H1 (cell line): ENCODE results near the gene FAM240A. TPM values are rescaled to one million over a fixed set of nuclear protein-coding genes. Genes with fewer than 3 reads are reported as not detected.
A peak's percentile ranks its signal among the peaks of the same experiment; 100 is the strongest.

Experiments
- CTCF ChIA-PET: fragments of 300-600 bp; sonication (Branson Sonifier 250); formaldehyde crosslinking; loops from one replicate; lab custom pipeline; 2021; ENCODE audit not compliant: partially characterized antibody; lab: Charles Lee
- POLR2A ChIA-PET: fragments of 300-600 bp; sonication (Branson Sonifier 250); formaldehyde crosslinking; loops from one replicate; lab custom pipeline; 2021; ENCODE audit warnings: inconsistent platforms; ENCODE audit not compliant: partially characterized antibody; lab: Charles Lee
- DNase-seq, 2 experiments: peaks; one replicate each; pipeline versions ENCODE4 v3.0.0 to v3.0.0-alpha.2; 2010 to 2022; ENCODE audit warnings: low spot score in 2 of 2, low read depth in 1 of 2, mixed read lengths in 1 of 2
- FAIRE-seq: peaks from 2 replicates; lab custom pipeline; 2011; peaks lifted over from hg19 to GRCh38; lab: Jason Lieb, UNC
- H2AFZ ChIP-seq: 2 replicates; pipeline ENCODE4 v1.8.1; 2012; ENCODE audit warnings: low read length, inconsistent platforms
- H2AK5ac ChIP-seq: 2 replicates; pipeline ENCODE4 v1.6.1; 2013; ENCODE audit warnings: low read depth, low read length
- H2BK120ac ChIP-seq: replicated peaks from 2 replicates; pipeline ENCODE3; 2013; ENCODE audit warnings: low read depth, low read length, inconsistent platforms
- H2BK12ac ChIP-seq: 2 replicates; pipeline ENCODE4 v1.6.1; 2013; ENCODE audit warnings: low read depth, low read length
- H2BK15ac ChIP-seq: 2 replicates; pipeline ENCODE4 v1.6.1; 2013; ENCODE audit warnings: low read length
- H2BK20ac ChIP-seq: 2 replicates; pipeline ENCODE4 v1.6.1; 2013; ENCODE audit warnings: low read length
- H2BK5ac ChIP-seq: 2 replicates; pipeline ENCODE4 v1.6.1; 2013; ENCODE audit warnings: low read depth, low read length
- H3K14ac ChIP-seq: 2 replicates; pipeline ENCODE4 v1.6.1; 2013; ENCODE audit warnings: inconsistent platforms; ENCODE audit not compliant: insufficient read length
- H3K18ac ChIP-seq: 2 replicates; pipeline ENCODE4 v1.6.1; 2013; ENCODE audit warnings: low read length; ENCODE audit errors: extremely low read depth
- H3K23ac ChIP-seq: 2 replicates; pipeline ENCODE4 v1.6.1; 2013; ENCODE audit warnings: inconsistent platforms; ENCODE audit not compliant: insufficient read length
- H3K23me2 ChIP-seq: 2 replicates; pipeline ENCODE4 v1.6.1; 2013; ENCODE audit warnings: low read depth, low read length
- H3K27ac ChIP-seq: 2 replicates; pipeline ENCODE4 v1.6.1; 2011; ENCODE audit warnings: low read depth, low read length, inconsistent platforms
- H3K27me3 ChIP-seq, 4 experiments: replicated peaks in 1 of 4; 1 replicate in 1 of 4; 2 replicates in 3 of 4; pipeline versions ENCODE4 v1.6.1 to v1.8.1; 2011 to 2013; ENCODE audit warnings: low read length in 3 of 4, mild to moderate bottlenecking in 3 of 4, inconsistent platforms in 2 of 4, mixed read lengths in 2 of 4, moderate library complexity in 1 of 4; ENCODE audit not compliant: control insufficient read depth in 3 of 4, insufficient read depth in 3 of 4; ENCODE audit errors: extremely low read depth in 1 of 4
- H3K36me3 ChIP-seq, 4 experiments: 2 replicates each; pipeline versions ENCODE4 v1.6.1 to v1.8.1; 2011 to 2013; ENCODE audit warnings: mild to moderate bottlenecking in 4 of 4, low read length in 3 of 4, moderate library complexity in 2 of 4, control low read depth in 1 of 4, inconsistent platforms in 1 of 4; ENCODE audit not compliant: insufficient read depth in 4 of 4, control insufficient read depth in 2 of 4
- H3K4ac ChIP-seq: replicated peaks from 2 replicates; pipeline ENCODE3; 2013; ENCODE audit warnings: low read length, low read depth, mixed read lengths, inconsistent platforms; ENCODE audit not compliant: insufficient read length
- H3K4me1 ChIP-seq, 4 experiments: replicated peaks in 1 of 4; 1 replicate in 1 of 4; 2 replicates in 3 of 4; pipeline versions ENCODE4 v1.6.1 to v1.8.1; 2011 to 2013; ENCODE audit warnings: low read length in 3 of 4, inconsistent platforms in 2 of 4, mixed read lengths in 1 of 4; ENCODE audit not compliant: insufficient read depth in 4 of 4, control insufficient read depth in 3 of 4
- H3K4me2 ChIP-seq, 2 experiments: 2 replicates each; pipeline versions ENCODE4 v1.6.1 to v1.8.1; 2011 to 2013; ENCODE audit warnings: low read depth in 2 of 2, low read length in 2 of 2, control low read depth in 1 of 2, inconsistent platforms in 1 of 2, mild to moderate bottlenecking in 1 of 2; ENCODE audit not compliant: insufficient read depth in 1 of 2
- H3K4me3 ChIP-seq, 4 experiments: fragments of 200-600, 300-600 bp in 1 of 4; sonication (generic), shearing (Covaris generic), sonication (Bioruptor Twin) in 1 of 4; 2 replicates each; pipeline versions ENCODE4 v1.5.1 to v1.8.1; 2011 to 2016; ENCODE audit warnings: low read length in 4 of 4, low read depth in 3 of 4, control low read depth in 2 of 4, inconsistent platforms in 2 of 4, mild to moderate bottlenecking in 2 of 4, mixed read lengths in 1 of 4, moderate library complexity in 1 of 4; ENCODE audit not compliant: insufficient read depth in 2 of 4; ENCODE audit errors: extremely low read depth in 1 of 4
- H3K56ac ChIP-seq: replicated peaks from 2 replicates; pipeline ENCODE3; 2013; ENCODE audit warnings: low read depth, mild to moderate bottlenecking, mixed read lengths, low read length, inconsistent platforms; ENCODE audit not compliant: insufficient read length
- H3K79me1 ChIP-seq: 2 replicates; pipeline ENCODE4 v1.6.1; 2013; ENCODE audit warnings: low read depth, low read length, control low read depth
- H3K79me2 ChIP-seq, 2 experiments: 2 replicates each; pipeline versions ENCODE4 v1.6.1 to v1.8.1; 2012 to 2013; ENCODE audit warnings: low read length in 2 of 2, mild to moderate bottlenecking in 2 of 2, inconsistent platforms in 1 of 2; ENCODE audit not compliant: insufficient read depth in 2 of 2, control insufficient read depth in 1 of 2
- H3K9ac ChIP-seq, 4 experiments: replicated peaks in 1 of 4; 1 replicate in 1 of 4; 2 replicates in 3 of 4; pipeline versions ENCODE4 v1.6.1 to v1.8.1; 2011 to 2013; ENCODE audit warnings: low read depth in 3 of 4, low read length in 3 of 4, control low read depth in 2 of 4, mild to moderate bottlenecking in 2 of 4, moderate library complexity in 2 of 4, inconsistent platforms in 1 of 4; ENCODE audit errors: extremely low read depth in 1 of 4
- H3K9me3 ChIP-seq, 2 experiments: 2 replicates each; pipeline versions ENCODE4 v1.6.1 to v1.8.1; 2012 to 2013; ENCODE audit warnings: mild to moderate bottlenecking in 2 of 2, moderate library complexity in 2 of 2, control low read depth in 1 of 2, inconsistent platforms in 1 of 2, low read depth in 1 of 2, low read length in 1 of 2, mixed read lengths in 1 of 2; ENCODE audit not compliant: insufficient read depth in 2 of 2
- H4K20me1 ChIP-seq, 2 experiments: replicated peaks in 1 of 2; 2 replicates each; pipeline versions ENCODE3 to v1.8.1; 2011 to 2013; ENCODE audit warnings: inconsistent platforms in 2 of 2, low read length in 2 of 2, mild to moderate bottlenecking in 1 of 2; ENCODE audit not compliant: insufficient read depth in 2 of 2, control insufficient read depth in 1 of 2
- H4K5ac ChIP-seq: 2 replicates; pipeline ENCODE4 v1.6.1; 2013; ENCODE audit warnings: low read length, low read depth, mixed read lengths, inconsistent platforms; ENCODE audit not compliant: insufficient read length
- H4K8ac ChIP-seq: 2 replicates; pipeline ENCODE4 v1.8.0; 2013; ENCODE audit warnings: mild to moderate bottlenecking, moderate library complexity, low read length, inconsistent platforms; ENCODE audit not compliant: insufficient read depth; ENCODE audit errors: extremely low read depth
- H4K91ac ChIP-seq: replicated peaks from 2 replicates; pipeline ENCODE3; 2013; ENCODE audit warnings: low read length, mixed read lengths, inconsistent platforms; ENCODE audit not compliant: insufficient read length
- CHD1 ChIP-seq: IDR thresholded peaks from 2 replicates; pipeline ENCODE4 v1.6.1; 2012; ENCODE audit warnings: low read depth, low read length, improper control_type of control experiment
- JUN ChIP-seq: IDR thresholded peaks from 2 replicates; pipeline ENCODE4 v1.6.1; 2011; ENCODE audit warnings: low read depth, mild to moderate bottlenecking, improper control_type of control experiment, low read length
- JUND ChIP-seq: IDR thresholded peaks from 2 replicates; pipeline ENCODE4 v1.6.1; 2011; ENCODE audit warnings: mild to moderate bottlenecking, improper control_type of control experiment, low read length
- KDM4A ChIP-seq: IDR thresholded peaks from one replicate; pipeline ENCODE4 v1.7.1; 2012; ENCODE audit warnings: low read depth, mild to moderate bottlenecking, moderate library complexity, low read length, inconsistent platforms; ENCODE audit not compliant: severe bottlenecking
- RXRA ChIP-seq: IDR thresholded peaks from 2 replicates; pipeline ENCODE4 v1.6.1; 2011; ENCODE audit warnings: low read depth, mild to moderate bottlenecking, low read length, moderate library complexity; ENCODE audit not compliant: insufficient read depth
- SIRT6 ChIP-seq: IDR thresholded peaks from one replicate; pipeline ENCODE4 v1.7.1; 2012; ENCODE audit warnings: low read length, inconsistent platforms
- SIX5 ChIP-seq: IDR thresholded peaks from 2 replicates; pipeline ENCODE4 v1.6.1; 2011; ENCODE audit warnings: mild to moderate bottlenecking, low read depth, low read length
- SUZ12 ChIP-seq: fragments of 200-600 bp; sonication (generic); IDR thresholded peaks from 2 replicates; pipeline ENCODE4 v1.6.1; 2012; ENCODE audit warnings: mild to moderate bottlenecking, inconsistent platforms, low read length, moderate library complexity, mixed read lengths
- TEAD4 ChIP-seq: IDR thresholded peaks from 2 replicates; pipeline ENCODE4 v1.6.1; 2012; ENCODE audit warnings: low read depth, low read length, inconsistent platforms, mixed read lengths
- YY1 ChIP-seq: IDR thresholded peaks from 2 replicates; pipeline ENCODE4 v1.6.1; 2011; ENCODE audit warnings: low read depth, mild to moderate bottlenecking, low read length
- WGBS, 2 experiments: shearing (Covaris generic) in 1 of 2; methylation state at CpG; one replicate each; pipeline versions ENCODE4 v1.1.6 to v1.1.7; 2013 to 2015; ENCODE audit warnings: low lambda C conversion rate in 2 of 2, mixed read lengths in 2 of 2, inconsistent platforms in 1 of 2, low coverage in 1 of 2, missing lambda C conversion rate in 1 of 2; ENCODE audit not compliant: insufficient replicate concordance in 2 of 2, insufficient coverage in 1 of 2, insufficient read length in 1 of 2; ENCODE audit errors: extremely low coverage in 1 of 2, missing lambda C conversion rate in 1 of 2; 5-methylcytosine and 5-hydroxymethylcytosine counted together
- polyA plus RNA-seq, 7 experiments: library from polyadenylated mRNA; depleted of rRNA in 3 of 7; stranded (reverse) in 5 of 7; unstranded in 2 of 7; fragments of >200 nt in 5 of 7; fragments of 200-250 nt in 2 of 7; gene quantifications; 1 replicate in 5 of 7; 2 replicates in 1 of 7; 4 replicates in 1 of 7; pipeline versions ENCODE4 v1.2.1 to v1.2.3, GENCODE V29; 2011 to 2013; ENCODE audit warnings: missing spikeins in 2 of 7, mixed read lengths in 2 of 7
- total RNA-seq: library from RNA; stranded (reverse); fragmentation: NEBNext Ultra II Directional; extraction: Animal tissue kit (Norgen Biotek cat#: 25700); gene quantifications from 2 replicates; pipeline ENCODE4 v1.2.1, GENCODE V29; 2021

The FAM240A gene
- total and polyA plus RNA-seq, 2 of the 8 experiments (the other 6 are each of a cell fraction or from before 2014, with no cell fraction given), result 0.08 TPM; not detected in 1

- no peak overlapping the region for H3K4me3 ChIP-seq
- H3K4me1 ChIP-seq, result peaks cover 22 to 45% (median 36%) of the 10 kb centered on the region in 4 experiments
- H3K4ac ChIP-seq, result no peak overlapping the region
- POLR2A ChIA-PET, result interaction anchor here (0.9 to 4.2 kb wide), 3 partner anchors 17 to 170 kb away, joined by 3 to 23 read pairs (median 3); no protein-coding TSS in a partner anchor
- H2AK5ac ChIP-seq, result 0 out of 2 replicates have a peak overlapping the region, but pooled peaks have one; percentile 8
- DNase-seq (peak in 1 of 2 experiments; percentile 47), FAIRE-seq (no peak)
- WGBS, 2 experiments, result 81% methylated on average over 6 of the region's 6 CpGs; no CpG with 5 or more reads in 1 of the 2 experiments
- no peak overlapping the region; the same call in 1 of the 2 replicates for H3K18ac ChIP-seq
- H3K36me3 ChIP-seq, result no peaks in the 10 kb centered on the region
- peak overlapping the region; percentile 9; the same call in 1 of the 2 replicates for H2BK5ac ChIP-seq
- H4K91ac ChIP-seq, result no peak overlapping the region
- H4K8ac ChIP-seq, result no peak overlapping the region
- H3K27ac ChIP-seq, result no peak overlapping the region
- 0 out of 2 replicates have a peak overlapping the region, but pooled peaks have one; percentile 36 for H2BK15ac ChIP-seq
- H3K9ac ChIP-seq, result no peak overlapping the region
- H2BK20ac ChIP-seq, result peak overlapping the region; percentile 87
- no peak overlapping the region for H3K4me2 ChIP-seq
- no peak overlapping the region for H3K14ac ChIP-seq
- no peak overlapping the region for H3K23ac ChIP-seq
- H3K23me2 ChIP-seq, result no peaks in the 10 kb centered on the region
- TF ChIP-seq KDM4A (no peak), RXRA (no peak), SIRT6 (no peak), JUN (no peak), SIX5 (no peak), SUZ12 (no peak), TEAD4 (no peak), JUND (no peak), CHD1 (no peak), YY1 (no peak)
- no peak overlapping the region for H4K5ac ChIP-seq
- H2AFZ ChIP-seq, result no peak overlapping the region
- no peaks in the 10 kb centered on the region for H3K9me3 ChIP-seq
- H4K20me1 ChIP-seq, result no peaks in the 10 kb centered on the region
- no peak overlapping the region for H2BK120ac ChIP-seq
- H3K79me1 ChIP-seq, result no peaks in the 10 kb centered on the region
- H3K27me3 ChIP-seq, result no peaks in the 10 kb centered on the region; a peak in 1 of 7 replicates
- peak overlapping the region; percentile 89; the same call in 1 of the 2 replicates for H2BK12ac ChIP-seq
- no peak overlapping the region for H3K56ac ChIP-seq
- CTCF ChIA-PET, result interaction anchor here (1.3 to 5.7 kb wide), 10 partner anchors 11 to 210 kb away, joined by 4 to 41 read pairs (median 6); no protein-coding TSS in a partner anchor
- H3K79me2 ChIP-seq, result no peaks in the 10 kb centered on the region
These were observed 47.7 kb downstream of the FAM240A start for GRCh38 chr3:46660003-46660402.
